ENCODE results near the gene KCNJ12.

The KCNJ12 gene

DNA sequence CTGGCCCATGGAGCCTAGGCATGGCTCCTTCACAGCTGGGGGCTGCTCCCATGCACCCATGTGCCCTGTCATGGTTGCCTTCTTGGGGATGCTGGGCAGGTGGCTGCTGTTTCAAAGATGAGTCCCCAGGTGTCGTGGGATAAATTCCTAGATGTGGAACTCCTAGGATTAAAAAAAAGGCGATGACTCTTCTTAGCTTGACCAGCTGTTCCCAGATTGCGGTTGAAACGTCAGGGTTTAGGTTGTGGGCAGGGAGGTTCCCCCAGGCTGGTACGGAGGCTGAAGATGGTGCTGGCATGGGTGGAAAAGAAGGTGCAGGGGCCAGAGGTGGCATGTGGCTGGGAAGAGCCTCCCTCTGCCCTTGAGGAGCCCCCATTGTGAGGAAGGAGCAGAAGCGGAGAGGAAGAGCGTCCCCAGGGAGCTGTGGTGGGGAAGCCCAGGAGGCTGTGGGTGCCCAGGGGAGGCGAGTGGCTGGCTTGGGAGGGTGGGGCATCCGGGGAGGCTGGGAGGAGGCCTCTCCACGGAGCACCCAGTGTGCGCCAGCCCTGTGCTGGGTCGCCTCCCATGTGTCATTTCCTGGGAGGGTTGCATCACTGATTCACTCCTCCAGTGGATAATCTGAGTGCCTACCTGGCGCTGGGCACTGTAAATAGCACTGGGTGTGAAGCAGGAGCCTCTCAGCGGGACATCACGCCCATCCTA is 7.5 kb upstream of the KCNJ12 start:
- DNase-seq: no peak

DNA sequence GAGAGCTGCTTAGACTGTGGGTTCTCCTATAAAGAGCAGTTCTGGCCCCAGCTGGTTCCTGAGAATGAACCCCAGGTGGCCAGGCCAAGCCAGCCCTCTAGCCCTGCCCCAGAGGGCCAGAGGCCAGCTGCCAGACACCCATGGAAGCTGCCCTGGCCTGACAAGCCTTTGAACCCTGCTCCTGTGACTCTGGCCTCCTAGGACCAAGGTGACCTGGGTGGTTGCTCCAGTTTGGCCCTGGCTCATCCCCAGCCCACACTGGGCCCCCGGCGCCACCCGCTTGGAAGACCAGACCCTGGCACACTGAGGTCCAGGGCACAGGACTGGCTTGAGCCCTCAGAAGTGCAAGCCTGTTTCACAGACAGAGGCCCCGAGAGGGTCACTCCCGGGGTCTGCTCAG is 6.8 kb upstream of the KCNJ12 start:
- DNase-seq: no peak

DNA sequence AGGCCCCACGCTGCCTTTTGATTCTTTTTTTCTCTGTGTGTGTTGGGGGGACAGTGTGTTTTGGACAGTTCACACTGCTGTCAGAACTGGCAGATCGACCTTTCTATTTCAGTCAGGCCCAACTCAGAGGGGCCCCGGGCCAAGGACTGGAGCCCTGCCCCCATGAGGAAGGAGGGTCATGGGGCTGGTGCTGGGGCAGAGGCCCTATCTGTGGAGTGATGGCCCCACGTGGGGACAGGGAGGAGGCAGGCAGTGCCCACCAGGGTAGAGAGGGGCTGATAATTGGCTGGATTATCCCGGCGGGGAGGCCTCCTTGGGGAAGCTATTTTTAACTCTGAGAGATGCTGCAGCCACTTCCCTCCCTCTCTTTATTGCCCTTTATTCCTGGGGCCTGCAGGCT is 5.7 kb upstream of the KCNJ12 start:
- DNase-seq: no peak

DNA sequence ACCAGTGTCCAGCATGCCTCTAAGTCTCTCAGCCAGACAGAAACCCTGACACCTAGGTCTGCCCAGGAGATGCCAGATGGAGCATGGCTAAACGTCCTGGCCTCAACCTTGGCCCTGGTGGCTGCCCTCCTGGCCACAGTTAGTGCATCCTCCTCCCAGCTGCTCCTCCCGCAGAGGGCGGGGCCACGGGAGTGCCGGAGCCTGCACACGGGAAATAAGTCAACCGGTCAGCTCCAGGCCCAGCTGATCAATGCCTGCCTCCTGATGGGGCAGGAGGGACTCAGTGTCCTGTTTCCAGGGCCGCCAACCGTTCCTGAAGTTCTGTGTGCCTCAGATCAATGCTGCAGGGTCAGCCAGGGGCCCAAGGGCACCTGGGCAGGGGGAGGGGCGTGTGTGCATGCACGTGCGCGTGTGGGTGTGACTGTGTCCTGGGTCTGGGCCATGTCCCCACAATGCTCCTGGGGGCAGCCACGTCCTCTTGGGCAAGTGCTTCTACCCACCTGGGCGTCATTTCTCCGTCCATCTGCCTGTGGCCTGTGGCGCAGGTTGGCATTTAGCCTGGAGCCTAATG is 4.6 kb upstream of the KCNJ12 start:
- DNase-seq: no peak

DNA sequence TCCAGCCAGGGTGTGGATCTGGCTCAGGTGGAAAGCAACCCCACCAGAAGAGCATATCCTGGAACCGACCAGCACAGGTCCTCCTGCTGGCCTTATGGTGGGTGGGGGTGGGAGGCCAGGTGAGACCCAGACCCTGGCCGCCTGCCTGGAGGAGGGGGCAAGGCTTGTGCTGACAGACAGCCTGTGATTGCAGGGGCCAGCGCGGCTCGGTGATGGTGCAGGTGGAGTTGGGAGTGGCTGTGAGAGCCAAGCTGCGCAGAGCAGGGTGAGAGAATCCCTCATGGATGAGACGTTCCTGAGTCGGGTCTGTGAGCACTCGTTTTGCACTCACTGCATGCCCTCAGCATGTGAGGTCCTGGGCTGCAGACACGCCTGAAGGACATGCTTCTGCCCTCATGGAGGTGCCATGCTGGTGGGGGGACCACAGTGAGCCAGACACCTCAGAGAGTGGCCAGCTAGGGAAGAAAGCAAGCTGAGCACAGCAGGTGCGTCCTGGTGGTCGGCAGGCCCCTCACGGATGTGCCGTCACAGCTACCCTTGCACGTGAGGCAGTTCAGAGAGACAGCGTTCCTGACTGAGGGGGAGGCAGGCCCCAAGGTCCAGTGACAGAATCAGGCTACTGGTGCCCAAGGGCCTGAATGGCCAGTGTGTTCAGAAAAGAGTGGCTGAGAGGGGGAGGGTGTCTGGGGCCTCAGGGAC is 3.8 kb upstream of the KCNJ12 start:
- no peak for DNase-seq

DNA sequence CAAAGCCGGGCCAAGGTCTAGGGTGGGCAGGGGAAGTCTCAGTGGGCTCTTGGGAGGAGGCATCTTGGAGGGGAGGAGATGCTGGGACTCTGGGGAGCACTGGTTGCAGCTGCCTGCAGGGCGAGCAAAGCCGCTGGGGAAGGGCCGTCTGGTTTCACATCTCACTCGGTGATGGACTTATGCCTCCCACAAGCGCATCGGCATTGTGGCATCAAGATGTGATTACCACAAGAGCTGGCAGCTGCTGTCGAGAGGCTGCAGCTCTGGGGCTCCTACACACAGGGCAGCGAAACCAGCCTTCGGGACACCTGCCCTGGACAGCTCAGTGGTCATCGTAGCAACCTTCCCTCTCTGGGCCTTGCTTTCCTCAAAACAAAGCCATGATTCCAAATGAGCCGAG is 3.1 kb upstream of the KCNJ12 start:
- DNase-seq: no peak

DNA sequence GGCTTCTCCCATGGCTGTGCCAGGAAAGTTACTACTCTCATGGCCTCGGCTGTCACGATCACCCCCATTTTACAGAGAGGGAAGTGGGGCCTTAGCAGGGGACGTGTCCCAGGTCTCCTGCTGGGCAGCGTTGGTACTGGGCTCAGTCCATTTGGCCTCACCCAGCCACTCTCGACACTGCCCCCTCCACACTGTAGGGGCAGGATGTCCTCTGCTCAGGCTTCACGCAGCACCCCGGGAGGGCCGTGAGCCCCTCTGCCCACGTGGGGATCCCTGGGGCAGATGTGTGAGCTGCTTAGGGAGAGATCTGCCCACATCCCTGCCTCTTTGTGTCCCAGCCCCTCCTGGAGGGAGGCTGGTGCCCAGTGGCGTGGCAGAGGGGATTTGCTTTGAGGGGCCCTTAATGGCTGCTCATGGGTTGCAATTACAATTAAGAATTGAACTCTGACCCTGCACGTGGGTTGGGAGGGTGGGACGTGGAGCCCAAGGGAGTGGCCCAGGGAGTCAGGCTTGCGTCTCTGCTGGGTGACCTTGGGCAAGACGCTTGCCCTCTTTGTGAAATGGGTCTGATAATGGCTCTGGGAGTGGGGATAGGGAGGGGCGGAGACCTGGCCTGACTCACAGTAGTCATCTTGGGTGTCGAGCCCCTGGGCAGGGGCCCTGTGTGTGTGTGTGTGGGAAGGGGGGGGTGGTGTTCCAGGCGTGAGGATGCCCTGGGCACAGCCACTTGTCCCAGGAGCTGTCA is 2.3 kb upstream of the KCNJ12 start:
- DNase-seq: no peak

- no peak for DNase-seq
These were observed 1.6 kb upstream of the KCNJ12 start for GRCh38 chr17:21374441-21375161.

DNA sequence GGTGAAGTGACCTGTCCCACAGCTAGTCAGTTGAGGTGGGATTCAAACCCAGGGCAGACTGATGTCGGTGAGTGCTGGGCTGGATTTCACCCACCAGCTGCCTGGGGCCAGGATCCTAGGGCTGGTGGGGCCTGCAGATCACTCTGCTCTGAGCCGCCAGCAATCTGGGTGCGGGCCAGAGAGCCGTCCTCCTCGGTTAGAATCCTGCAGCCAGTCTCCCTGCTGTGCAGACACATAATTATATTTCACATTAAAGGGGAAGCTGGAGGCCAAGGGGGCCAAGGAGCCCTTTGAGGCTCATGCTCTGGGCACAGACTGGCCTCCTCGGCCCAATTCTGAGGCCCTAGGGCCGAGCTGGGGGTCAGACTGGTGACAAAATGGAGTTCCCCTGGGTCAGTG is 996 bp upstream of the KCNJ12 start:
- DNase-seq: no peak

DNA sequence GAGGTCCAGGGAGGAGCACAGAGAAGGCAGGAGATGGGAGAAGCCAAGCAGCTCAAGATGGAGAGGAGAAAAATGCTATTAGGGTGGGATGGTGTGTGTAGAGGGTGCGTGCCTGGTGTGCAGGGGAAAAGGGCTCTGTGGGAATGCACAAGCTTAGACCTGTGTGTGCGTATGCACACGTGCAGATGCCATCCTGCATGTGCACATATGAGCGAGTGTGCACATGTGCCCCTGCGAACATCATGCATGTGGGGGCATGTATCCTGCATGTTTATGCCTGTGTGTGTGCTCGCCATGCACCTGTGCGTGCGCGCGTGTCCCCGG is 438 bp upstream of the KCNJ12 start:
- DNase-seq: no peak

DNA sequence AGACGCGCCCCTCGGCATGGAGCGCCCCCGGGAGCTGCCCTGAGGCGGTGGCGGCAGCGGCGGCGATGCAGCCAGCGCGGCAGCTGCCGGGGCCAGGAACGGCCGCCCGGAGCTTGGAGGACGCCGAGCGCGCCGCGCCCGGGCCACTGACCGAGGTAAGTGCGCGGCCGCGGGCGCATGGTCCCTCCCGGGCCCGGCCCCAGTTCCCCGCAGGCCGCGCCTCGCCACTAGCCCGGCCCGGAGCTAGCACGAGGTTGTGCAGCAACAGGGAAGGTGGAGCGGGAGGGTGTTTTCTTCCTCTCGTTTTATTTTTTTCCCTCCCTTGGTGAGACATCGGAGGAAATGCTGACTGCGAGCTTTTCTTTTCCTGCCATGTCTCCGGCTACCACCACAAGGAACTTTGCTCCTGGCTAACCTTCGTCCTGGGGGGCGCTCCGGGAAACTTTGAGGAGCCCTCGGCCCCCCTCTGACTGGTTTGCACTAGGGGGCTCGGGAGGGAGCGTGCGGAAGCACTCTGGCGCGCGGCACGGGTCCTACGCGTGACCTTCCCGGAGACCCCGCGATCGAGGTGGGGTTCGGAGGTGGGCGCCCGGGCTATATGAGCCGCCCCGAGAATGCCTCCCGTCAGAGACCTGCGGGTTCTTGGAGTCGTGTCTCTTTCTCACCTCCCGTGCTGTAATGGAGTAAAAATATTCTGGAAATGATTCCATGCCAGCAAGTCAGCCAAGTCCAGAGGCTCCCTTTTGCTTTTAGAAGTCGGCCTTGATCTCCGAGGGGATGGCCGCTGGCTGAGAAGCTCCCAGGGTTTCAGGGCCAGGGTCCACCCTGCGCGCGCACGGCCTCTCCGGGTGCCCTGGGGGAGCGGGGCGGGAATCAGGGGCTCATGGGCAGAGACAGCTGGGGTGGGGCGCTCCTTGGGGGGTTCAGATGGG is 868 bp downstream of the KCNJ12 start:
- no peak for DNase-seq

DNA sequence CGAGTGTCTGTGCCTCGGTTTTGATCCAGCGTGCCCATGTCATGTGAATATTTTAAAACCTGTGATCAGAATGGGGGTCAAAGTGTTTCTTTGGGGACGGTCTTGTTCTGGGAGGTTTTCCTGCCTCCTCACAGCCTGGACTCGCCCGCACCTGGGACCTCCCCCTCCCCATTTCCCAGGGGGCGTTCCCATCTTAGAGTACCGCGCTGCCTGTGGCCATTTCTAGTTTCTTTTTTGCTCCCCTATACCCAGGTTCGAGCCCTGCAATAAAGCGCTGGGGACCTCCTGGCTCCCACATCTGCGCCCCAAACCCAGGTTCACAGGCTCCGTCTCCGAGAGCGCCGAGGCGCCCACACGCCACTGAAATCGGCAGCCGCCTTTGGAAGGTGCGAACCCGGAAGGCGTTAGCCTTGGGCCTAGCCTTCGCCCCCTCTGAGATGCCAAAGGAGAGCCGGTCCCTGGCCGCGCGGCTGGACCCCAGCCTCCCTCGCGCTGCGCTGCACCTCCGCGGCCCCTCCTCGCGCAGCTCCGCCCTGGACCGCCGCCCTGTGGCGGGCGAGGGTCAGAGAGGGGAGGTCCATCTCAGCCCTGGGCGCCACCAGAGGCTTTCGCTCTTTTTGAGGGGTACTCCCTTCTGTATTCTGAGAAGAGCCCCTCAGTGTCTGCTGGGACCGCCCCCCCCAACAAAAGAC is 1.7 kb downstream of the KCNJ12 start:
- DNase-seq: no peak

DNA sequence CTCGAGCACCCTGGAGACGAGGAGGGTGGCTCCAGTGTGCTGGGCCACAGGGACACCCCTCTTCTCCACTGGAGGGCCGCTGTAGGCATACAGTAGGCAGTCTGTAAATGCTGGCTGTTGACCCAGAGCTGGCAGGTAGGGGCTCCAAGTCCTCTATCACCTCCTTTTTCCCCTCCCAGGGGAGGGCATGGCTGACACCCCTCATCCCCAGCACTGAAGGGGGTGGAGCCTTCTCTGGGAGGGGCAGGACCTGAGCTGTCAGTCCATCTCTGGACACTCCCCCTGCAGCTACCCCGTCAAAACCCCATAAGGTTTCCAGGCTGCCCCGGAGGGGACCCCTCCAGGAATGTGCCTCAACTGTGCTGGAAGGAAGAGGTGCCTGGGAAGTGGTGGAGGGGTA is 2.4 kb downstream of the KCNJ12 start:
- no peak for DNase-seq

DNA sequence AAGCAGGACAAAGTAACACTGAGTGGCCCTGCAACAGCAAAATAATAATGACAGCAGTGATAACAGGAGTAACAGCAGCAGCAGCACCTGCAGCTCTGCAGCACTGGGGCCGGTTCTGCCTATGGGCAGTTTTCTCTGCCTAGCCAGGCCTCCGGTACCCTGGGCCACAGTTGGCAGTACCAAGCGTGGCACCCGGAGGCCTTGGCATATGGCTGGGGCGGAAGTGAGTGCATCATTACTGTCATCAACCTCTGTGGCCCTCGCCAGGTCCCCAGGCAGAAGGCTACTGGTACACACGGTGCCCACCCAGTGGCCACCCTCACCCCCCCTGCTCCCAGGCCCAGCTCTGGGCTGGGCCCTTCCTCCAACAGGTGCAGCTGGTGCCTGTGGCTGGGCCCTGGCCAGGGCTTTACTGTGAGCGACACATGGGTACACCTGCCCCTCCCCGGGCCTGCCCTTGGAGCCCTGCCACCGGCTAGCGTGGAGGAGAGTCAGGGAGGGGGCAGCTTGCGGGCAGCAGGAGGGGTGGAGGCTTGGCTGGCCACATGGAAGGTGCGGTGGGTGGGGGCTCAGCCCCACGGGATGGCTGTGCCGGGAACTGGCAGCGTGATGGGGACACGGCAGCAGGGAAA is 3.0 kb downstream of the KCNJ12 start:
- DNase-seq: no peak

DNA sequence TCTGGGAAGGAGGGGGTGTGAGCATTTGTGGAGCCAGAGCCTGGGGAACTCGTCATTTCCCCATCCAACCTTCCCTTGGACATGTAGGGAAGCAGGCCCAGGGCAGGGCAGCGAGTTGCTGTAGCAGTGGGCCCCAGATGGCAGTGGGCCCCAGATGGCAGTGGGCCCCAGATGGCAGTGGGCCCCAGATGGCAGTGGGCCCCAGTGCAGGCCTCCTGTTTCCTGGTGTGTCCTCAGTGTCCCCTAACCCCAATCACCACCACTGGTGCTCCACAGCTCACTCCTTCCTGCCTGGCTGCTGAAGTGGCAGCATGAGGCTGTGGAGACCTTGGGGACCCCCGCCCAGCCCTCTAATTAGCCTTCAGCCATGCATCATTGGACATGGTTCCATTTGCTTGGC is 4.5 kb downstream of the KCNJ12 start:
- DNase-seq: no peak

- no peak for DNase-seq
These were observed 5.0 kb downstream of the KCNJ12 start for GRCh38 chr17:21381076-21381706.

- DNase-seq: no peak
These were observed 6.7 kb downstream of the KCNJ12 start for GRCh38 chr17:21382560-21383495.

- DNase-seq: no peak
These were observed 9.2 kb downstream of the KCNJ12 start for GRCh38 chr17:21385281-21385845.

DNA sequence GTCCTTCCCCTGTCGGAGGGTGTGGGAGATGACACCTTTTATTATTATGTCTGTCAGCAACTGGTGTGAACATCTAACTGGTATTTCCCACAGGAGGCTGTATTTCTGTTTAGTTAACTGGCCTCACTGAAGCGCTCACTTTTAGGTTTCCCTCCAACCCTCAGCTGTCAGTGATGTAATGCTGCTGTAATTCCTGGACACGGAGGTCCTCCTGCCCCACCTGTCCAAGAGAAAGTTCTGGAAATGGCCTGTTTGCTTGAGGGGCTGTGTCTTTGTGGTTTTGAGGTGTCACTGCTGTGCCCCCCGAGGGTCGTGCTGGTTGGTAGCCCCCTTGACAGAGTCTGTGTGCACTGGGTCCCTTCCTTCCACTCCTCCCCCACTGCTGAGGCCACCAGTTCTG is 11.5 kb downstream of the KCNJ12 start:
- no peak for DNase-seq

Measured in CD4-positive, alpha-beta T cell treated with Interleukin-17A for 4 hours (primary cell).